Activated CD8-positive, alpha-beta T cell treated with anti-CD3 and anti-CD28 coated beads for 36 hours (primary cell): ENCODE data around the gene FERMT3. TPM values are rescaled to one million over a fixed set of nuclear protein-coding genes. Genes with fewer than 3 reads are reported as not detected.
A peak's percentile ranks its signal among the peaks of the same experiment; 100 is the strongest.

Experiments
- ATAC-seq: fragments of 200-7000 bp; cut with Tn5 transposase; one replicate; pipeline ENCODE4 v1.10.0; 2021; ENCODE audit warnings: mild to moderate bottlenecking, moderate library complexity
- CTCF ChIA-PET: fragments of 350-600 bp; sonication (Branson Sonifier 250); formaldehyde crosslinking; loops from one replicate; lab custom pipeline; 2021; ENCODE audit warnings: antibody characterized with exemption; lab: Charles Lee
- POLR2A ChIA-PET: fragments of 350-600 bp; sonication (Branson Sonifier 250); formaldehyde crosslinking; loops from one replicate; lab custom pipeline; 2021; ENCODE audit warnings: antibody characterized with exemption; lab: Charles Lee
- DNase-seq: peaks from one replicate; pipeline ENCODE4 v3.0.0-alpha.2; 2020
- H3K27ac Mint-ChIP-seq: one replicate; pipeline ENCODE4 v1.8.0; 2021; ENCODE audit warnings: mild to moderate bottlenecking, mixed read lengths
- H3K27me3 Mint-ChIP-seq: one replicate; pipeline ENCODE4 v1.8.0; 2021; ENCODE audit warnings: mixed read lengths
- H3K36me3 Mint-ChIP-seq: one replicate; pipeline ENCODE4 v1.8.0; 2021; ENCODE audit warnings: low read depth, mixed read lengths
- H3K4me1 Mint-ChIP-seq: one replicate; pipeline ENCODE4 v1.8.0; 2021; ENCODE audit warnings: low read depth, mixed read lengths
- H3K4me3 Mint-ChIP-seq: one replicate; pipeline ENCODE4 v1.8.0; 2021; ENCODE audit warnings: mild to moderate bottlenecking, moderate library complexity, mixed read lengths
- H3K9me3 Mint-ChIP-seq: one replicate; pipeline ENCODE4 v1.8.0; 2021; ENCODE audit warnings: mixed read lengths
- intact Hi-C: fragments of 100-400 bp; cut with micrococcal nuclease; formaldehyde crosslinking; loops from one replicate; pipeline ENCODE4 v1.10.0; 2022
- total RNA-seq, 2 experiments: library from RNA; stranded (reverse); gene quantifications; one replicate each; pipeline ENCODE4 v1.2.3, GENCODE V29; 2021
- TF ChIP-seq, protein P1 (sequence below): fragments of 200-600 bp; IDR thresholded peaks from one replicate; pipeline ENCODE4 v1.8.0; 2022; ENCODE audit warnings: antibody characterized with exemption, mild to moderate bottlenecking

Gene FERMT3
- total RNA-seq, 2 experiments from 2014 or later = 210 to 214 TPM

DNA sequence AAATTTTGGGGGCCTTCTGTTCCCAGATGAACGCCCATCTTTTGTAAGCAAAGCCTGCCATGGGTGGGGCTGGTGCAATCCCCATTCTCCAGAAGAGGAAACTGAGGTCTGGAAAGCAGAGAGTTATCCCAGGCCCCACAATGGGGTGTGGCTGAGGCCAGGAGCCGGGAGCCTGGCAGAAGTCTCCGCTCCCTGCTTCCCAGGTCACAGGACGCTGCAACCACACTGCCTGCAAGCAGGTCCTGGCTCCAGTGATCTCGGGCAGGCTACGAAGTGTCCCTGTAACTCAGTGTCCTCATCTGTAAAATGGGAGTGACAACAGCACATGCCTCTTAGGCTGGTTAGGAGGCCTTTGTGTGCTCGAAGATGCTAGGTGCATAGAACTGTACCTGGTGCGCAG, 46.5 kb downstream of the FERMT3 start:
- DNase-seq = no peak
- Mint-ChIP-seq H3K36me3 (peaks cover 2% of the 10 kb centered on the region), H3K27me3 (no peaks in the 10 kb centered on the region), H3K4me3 (peak overlapping the region; percentile 18), H3K27ac (no peak overlapping the region), H3K4me1 (peaks cover 14% of the 10 kb centered on the region), H3K9me3 (no peaks in the 10 kb centered on the region)
- no peak for ATAC-seq
- intact Hi-C loops = no loop called here
- TF ChIP-seq, protein P1, sequence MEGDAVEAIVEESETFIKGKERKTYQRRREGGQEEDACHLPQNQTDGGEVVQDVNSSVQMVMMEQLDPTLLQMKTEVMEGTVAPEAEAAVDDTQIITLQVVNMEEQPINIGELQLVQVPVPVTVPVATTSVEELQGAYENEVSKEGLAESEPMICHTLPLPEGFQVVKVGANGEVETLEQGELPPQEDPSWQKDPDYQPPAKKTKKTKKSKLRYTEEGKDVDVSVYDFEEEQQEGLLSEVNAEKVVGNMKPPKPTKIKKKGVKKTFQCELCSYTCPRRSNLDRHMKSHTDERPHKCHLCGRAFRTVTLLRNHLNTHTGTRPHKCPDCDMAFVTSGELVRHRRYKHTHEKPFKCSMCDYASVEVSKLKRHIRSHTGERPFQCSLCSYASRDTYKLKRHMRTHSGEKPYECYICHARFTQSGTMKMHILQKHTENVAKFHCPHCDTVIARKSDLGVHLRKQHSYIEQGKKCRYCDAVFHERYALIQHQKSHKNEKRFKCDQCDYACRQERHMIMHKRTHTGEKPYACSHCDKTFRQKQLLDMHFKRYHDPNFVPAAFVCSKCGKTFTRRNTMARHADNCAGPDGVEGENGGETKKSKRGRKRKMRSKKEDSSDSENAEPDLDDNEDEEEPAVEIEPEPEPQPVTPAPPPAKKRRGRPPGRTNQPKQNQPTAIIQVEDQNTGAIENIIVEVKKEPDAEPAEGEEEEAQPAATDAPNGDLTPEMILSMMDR = no peak
- CTCF ChIA-PET = interaction anchor here (0.7 to 5.3 kb wide), 6 partner anchors 10 to 51 kb away, joined by 3 to 35 read pairs (median 12); no protein-coding TSS in a partner anchor
- POLR2A ChIA-PET = interaction anchor here (1.7 to 10.0 kb wide), 3 partner anchors 15 to 46 kb away, joined by 5 to 132 read pairs (median 11); partner anchors contain the start of gene FERMT3

DNA sequence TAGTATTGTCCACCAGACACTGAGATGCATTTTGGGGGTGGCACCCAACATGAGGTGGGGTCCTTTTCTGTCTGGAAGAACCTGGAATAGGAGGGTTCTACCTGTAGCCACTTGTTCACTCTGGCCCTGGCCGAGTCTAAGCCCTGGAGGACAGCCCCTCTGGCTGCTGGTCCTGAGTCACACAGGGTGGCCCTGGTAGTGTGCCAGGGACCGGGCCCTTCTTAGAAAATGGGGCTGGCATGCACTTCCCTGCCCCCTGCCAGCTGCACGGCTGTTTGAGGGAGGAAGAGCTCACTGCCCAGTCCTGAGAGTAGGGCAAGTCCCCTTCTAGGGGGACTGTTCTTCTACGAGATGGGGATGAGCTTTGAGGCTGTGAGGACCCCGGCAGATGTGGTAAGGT, 47.0 kb downstream of the FERMT3 start:
- CTCF ChIA-PET = interaction anchor here (0.7 to 1.0 kb wide), 2 partner anchors 48 kb away, joined by 3 read pairs; no protein-coding TSS in a partner anchor
- H3K27me3 Mint-ChIP-seq = no peaks in the 10 kb centered on the region
- no peaks in the 10 kb centered on the region for H3K9me3 Mint-ChIP-seq
- peaks cover 2% of the 10 kb centered on the region for H3K36me3 Mint-ChIP-seq
- DNase-seq (no peak), ATAC-seq (no peak)
- H3K4me1 Mint-ChIP-seq = peaks cover 14% of the 10 kb centered on the region
- intact Hi-C loops = no loop called here
- H3K27ac Mint-ChIP-seq = no peak overlapping the region
- POLR2A ChIA-PET = interaction anchor here (3.1 kb wide), 1 partner anchor 14 kb away, joined by 11 read pairs; no protein-coding TSS in a partner anchor
- H3K4me3 Mint-ChIP-seq = peak overlapping the region; percentile 18
- TF ChIP-seq, protein P1 = no peak

DNA sequence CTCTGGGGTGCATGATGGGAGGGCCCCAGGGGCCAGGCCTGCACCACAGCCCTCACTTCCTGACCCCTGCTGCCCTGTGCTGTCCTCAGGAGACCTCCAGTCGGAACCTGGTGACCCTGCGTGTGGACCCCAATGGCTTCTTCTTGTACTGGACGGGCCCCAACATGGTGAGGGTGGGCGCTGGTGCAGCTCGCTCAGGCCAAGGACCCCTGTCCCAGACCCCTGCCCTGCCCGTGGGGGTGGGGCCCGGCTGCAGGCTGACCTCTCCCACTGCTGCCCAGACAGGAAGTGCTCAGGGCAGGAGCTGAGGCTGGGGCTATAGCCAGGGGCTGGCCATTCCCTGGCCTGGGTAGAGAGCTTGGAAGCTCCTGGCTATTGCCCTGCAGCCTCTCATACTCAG, 47.8 kb downstream of the FERMT3 start:
- POLR2A ChIA-PET = interaction anchor here (1.5 to 3.1 kb wide), 2 partner anchors 8 to 14 kb away, joined by 4 to 11 read pairs; partner anchors contain the start of gene PPP1R14B
- Mint-ChIP-seq H3K27ac (no peak overlapping the region), H3K4me1 (peaks cover 15% of the 10 kb centered on the region), H3K36me3 (peaks cover 4% of the 10 kb centered on the region), H3K27me3 (no peaks in the 10 kb centered on the region), H3K9me3 (no peaks in the 10 kb centered on the region), H3K4me3 (no peak overlapping the region)
- no peak for DNase-seq
- no peak for ATAC-seq
- CTCF ChIA-PET = interaction anchor here (1.0 kb wide), 1 partner anchor 49 kb away, joined by 3 read pairs; no protein-coding TSS in a partner anchor
- TF ChIP-seq, protein P1 = no peak
- intact Hi-C loops = no loop called here

- Mint-ChIP-seq H3K27ac (no peak overlapping the region), H3K4me1 (peaks cover 21% of the 10 kb centered on the region), H3K4me3 (no peak overlapping the region), H3K9me3 (no peaks in the 10 kb centered on the region), H3K27me3 (no peaks in the 10 kb centered on the region), H3K36me3 (peaks cover 12% of the 10 kb centered on the region)
- ATAC-seq (no peak), DNase-seq (no peak)
- ChIA-PET POLR2A (interaction anchor here (0.7 to 3.1 kb wide), 4 partner anchors 9 to 45 kb away, joined by 3 to 11 read pairs (median 4); partner anchors contain the start of gene PPP1R14B), CTCF (interaction anchor here (1.0 to 1.2 kb wide), 2 partner anchors 10 to 49 kb away, joined by 3 read pairs; partner anchors contain the start of gene ESRRA)
- intact Hi-C loops = no loop called here
- TF ChIP-seq, protein P1 = no peak
Observed at GRCh38 chr11:64255135-64256128, 48.9 kb downstream of the FERMT3 start.
